ENCODE measurements around the gene APOC3.

- TF ChIP-seq, protein P1, sequence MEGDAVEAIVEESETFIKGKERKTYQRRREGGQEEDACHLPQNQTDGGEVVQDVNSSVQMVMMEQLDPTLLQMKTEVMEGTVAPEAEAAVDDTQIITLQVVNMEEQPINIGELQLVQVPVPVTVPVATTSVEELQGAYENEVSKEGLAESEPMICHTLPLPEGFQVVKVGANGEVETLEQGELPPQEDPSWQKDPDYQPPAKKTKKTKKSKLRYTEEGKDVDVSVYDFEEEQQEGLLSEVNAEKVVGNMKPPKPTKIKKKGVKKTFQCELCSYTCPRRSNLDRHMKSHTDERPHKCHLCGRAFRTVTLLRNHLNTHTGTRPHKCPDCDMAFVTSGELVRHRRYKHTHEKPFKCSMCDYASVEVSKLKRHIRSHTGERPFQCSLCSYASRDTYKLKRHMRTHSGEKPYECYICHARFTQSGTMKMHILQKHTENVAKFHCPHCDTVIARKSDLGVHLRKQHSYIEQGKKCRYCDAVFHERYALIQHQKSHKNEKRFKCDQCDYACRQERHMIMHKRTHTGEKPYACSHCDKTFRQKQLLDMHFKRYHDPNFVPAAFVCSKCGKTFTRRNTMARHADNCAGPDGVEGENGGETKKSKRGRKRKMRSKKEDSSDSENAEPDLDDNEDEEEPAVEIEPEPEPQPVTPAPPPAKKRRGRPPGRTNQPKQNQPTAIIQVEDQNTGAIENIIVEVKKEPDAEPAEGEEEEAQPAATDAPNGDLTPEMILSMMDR (conservative IDR thresholded peaks at IDR 0.05; ENCODE audit: low read depth, low read length), result no peak
- TF ChIP-seq EZH2 (IDR thresholded peaks at IDR 0.05; ENCODE audit: low read length, unreplicated experiment) (no peak), EZH2phosphoT487 (IDR thresholded peaks at IDR 0.05; ENCODE audit: borderline replicate concordance, low read length) (no peak)
Observed at GRCh38 chr11:116857936-116858335, 28.2 kb downstream of the APOC3 start.
